Measurements from ENCODE around the gene USHBP1.

- TF ChIP-seq YY1 (IDR thresholded peaks at IDR 0.05; ENCODE audit: insufficient read depth, insufficient read length) = no peak
- TF ChIP-seq ZNF274 (IDR thresholded peaks at IDR 0.05; ENCODE audit: low read depth, low read length) = no peak
These were observed 44.8 kb upstream of the USHBP1 start, which contains the start of gene DDA1 for GRCh38 chr19:17309198-17309964.

Measured in NT2/D1 (cell line).